HG03159 (cell line): ENCODE results near the gene ANKRD12.
A peak's percentile ranks its signal among the peaks of the same experiment; 100 is the strongest.
"Not testable (repeated sequence)": the region's sequence is repeated elsewhere in the genome, so short reads cannot be mapped to it uniquely, and the experiment has no call there.

Experiments used
- ATAC-seq: cut with Tn5 transposase; IDR thresholded peaks from one replicate; pipeline ENCODE4 v1.9.1; 2021; ENCODE audit warnings: mild to moderate bottlenecking, moderate library complexity; ENCODE audit not compliant: unreplicated experiment

Gene ANKRD12

GRCh38 chr18:9136315-9137155, at the start of gene ANKRD12:
TSS of gene ANKRD12 (plus strand) at chr18:9136781. CDS start at chr18:9182433, 45,652 bp downstream.
- ATAC-seq = peak; percentile 69

- no peak for ATAC-seq
Observed at GRCh38 chr18:9087144-9087543, 49.4 kb upstream of the ANKRD12 start.

GRCh38 chr18:9088252-9088651, 48.3 kb upstream of the ANKRD12 start:
- no peak for ATAC-seq

GRCh38 chr18:9088727-9089126, 47.9 kb upstream of the ANKRD12 start:
- not testable (repeated sequence) for ATAC-seq

- no peak for ATAC-seq
Observed at GRCh38 chr18:9090578-9090977, 46.0 kb upstream of the ANKRD12 start.

GRCh38 chr18:9091066-9091476, 45.5 kb upstream of the ANKRD12 start:
- ATAC-seq = no peak

- no peak for ATAC-seq
Observed at GRCh38 chr18:9092665-9093064, 43.9 kb upstream of the ANKRD12 start.

- ATAC-seq = not testable (repeated sequence)
Observed at GRCh38 chr18:9093109-9093508, 43.5 kb upstream of the ANKRD12 start.

GRCh38 chr18:9094307-9095226, 42.0 kb upstream of the ANKRD12 start:
- ATAC-seq = no peak

- ATAC-seq = peak; percentile 93
Observed at GRCh38 chr18:9095297-9096006, 41.1 kb upstream of the ANKRD12 start.

- ATAC-seq = no peak
Observed at GRCh38 chr18:9096007-9096371, 40.6 kb upstream of the ANKRD12 start.

GRCh38 chr18:9096685-9097084, 39.9 kb upstream of the ANKRD12 start:
- no peak for ATAC-seq

GRCh38 chr18:9097349-9097748, 39.2 kb upstream of the ANKRD12 start:
- no peak for ATAC-seq

- no peak for ATAC-seq
Observed at GRCh38 chr18:9100796-9101195, 35.8 kb upstream of the ANKRD12 start.

- ATAC-seq = peak; percentile 19
Observed at GRCh38 chr18:9101730-9102507, 34.7 kb upstream of the ANKRD12 start.

GRCh38 chr18:9102508-9103375, 33.8 kb upstream of the ANKRD12 start, which contains the start of gene NDUFV2:
TSS of gene NDUFV2 (plus strand) at chr18:9102699. CDS start at chr18:9102744, 45 bp downstream.
- ATAC-seq = peak; percentile 90

GRCh38 chr18:9103376-9103873, 33.2 kb upstream of the ANKRD12 start:
- no peak for ATAC-seq

- ATAC-seq = no peak
Observed at GRCh38 chr18:9104244-9104901, 32.2 kb upstream of the ANKRD12 start.
